Type B pancreatic cell (in vitro differentiated cells): Measurements from ENCODE around the gene FAM229B. TPM values are rescaled to one million over a fixed set of nuclear protein-coding genes. Genes with fewer than 3 reads are reported as not detected.

Source experiments
- DNase-seq: peaks from one replicate; pipeline ENCODE4 v3.0.0; 2021; ENCODE audit warnings: mixed read lengths; ENCODE audit not compliant: unreplicated experiment; ENCODE audit errors: extremely low spot score
- H3K27ac Mint-ChIP-seq: 2 replicates; pipeline ENCODE4 v1.8.0; 2021; ENCODE audit warnings: mild to moderate bottlenecking, mixed read lengths
- H3K27me3 Mint-ChIP-seq: 2 replicates; pipeline ENCODE4 v1.8.0; 2021; ENCODE audit warnings: mixed read lengths
- H3K36me3 Mint-ChIP-seq: 2 replicates; pipeline ENCODE4 v1.8.0; 2021; ENCODE audit warnings: mixed read lengths
- H3K4me1 Mint-ChIP-seq: one replicate; pipeline ENCODE4 v1.8.0; 2021; ENCODE audit warnings: mixed read lengths; ENCODE audit not compliant: unreplicated experiment
- H3K4me3 Mint-ChIP-seq: 2 replicates; pipeline ENCODE4 v1.8.0; 2021; ENCODE audit warnings: mild to moderate bottlenecking, mixed read lengths
- H3K9me3 Mint-ChIP-seq: 2 replicates; pipeline ENCODE4 v1.8.0; 2021; ENCODE audit warnings: mixed read lengths
- CTCF ChIP-seq: fragments of 200-600 bp; sonication (generic); conservative IDR thresholded peaks from 2 replicates; pipeline ENCODE4 v1.5.0; 2021; ENCODE audit warnings: antibody characterized with exemption, mild to moderate bottlenecking
- total RNA-seq: library from RNA; stranded (reverse); gene quantifications from 2 replicates; pipeline ENCODE4 v1.2.1, GENCODE V29; 2021; ENCODE audit warnings: low replicate concordance

FAM229B gene
- total RNA-seq, 1 donor from 2014 or later = 29.8 TPM

DNA sequence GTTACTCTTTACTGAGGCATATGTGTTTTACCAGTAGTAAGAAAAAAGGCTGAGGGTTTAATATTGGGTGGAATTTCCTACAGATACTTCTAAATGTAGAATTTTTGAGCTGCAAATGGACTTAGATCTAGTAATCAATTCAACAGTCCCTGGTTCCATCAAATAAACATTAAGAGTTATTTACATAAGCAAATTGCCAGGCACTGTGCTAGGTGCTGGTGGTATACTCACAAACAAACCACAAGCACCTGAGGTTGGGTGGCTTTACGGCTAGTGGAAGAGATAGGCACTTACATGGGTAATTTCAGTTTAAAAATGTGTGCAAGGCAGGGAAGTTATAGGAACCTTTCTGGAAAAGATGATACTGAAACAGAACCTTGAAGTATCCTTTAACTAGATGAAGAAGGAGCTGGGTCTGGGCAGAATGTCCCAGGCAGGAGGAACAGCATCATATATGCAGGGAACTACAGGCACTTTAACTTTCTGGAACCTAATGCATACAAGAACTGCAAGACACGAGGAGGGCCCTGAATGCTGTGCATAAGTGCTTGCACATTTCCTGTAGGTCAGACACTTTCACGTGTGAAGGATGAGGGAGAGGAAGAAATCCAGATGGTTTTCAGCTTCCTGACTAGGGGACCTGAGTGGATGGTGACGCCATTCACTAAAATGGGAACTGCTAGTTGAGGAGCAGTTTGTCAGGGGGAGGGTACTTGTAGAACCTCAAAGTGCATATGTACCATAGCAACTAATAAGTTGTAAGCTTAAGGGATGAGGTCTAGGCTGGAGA is 29.0 kb upstream of the FAM229B start:
- no peaks in the 10 kb centered on the region for H3K27me3 Mint-ChIP-seq
- no peak overlapping the region for H3K4me3 Mint-ChIP-seq
- no peaks in the 10 kb centered on the region for H3K9me3 Mint-ChIP-seq
- peaks cover 5% of the 10 kb centered on the region for H3K4me1 Mint-ChIP-seq
- no peak for TF ChIP-seq CTCF
- no peak for DNase-seq
- no peak overlapping the region for H3K27ac Mint-ChIP-seq
- no peaks in the 10 kb centered on the region for H3K36me3 Mint-ChIP-seq

DNA sequence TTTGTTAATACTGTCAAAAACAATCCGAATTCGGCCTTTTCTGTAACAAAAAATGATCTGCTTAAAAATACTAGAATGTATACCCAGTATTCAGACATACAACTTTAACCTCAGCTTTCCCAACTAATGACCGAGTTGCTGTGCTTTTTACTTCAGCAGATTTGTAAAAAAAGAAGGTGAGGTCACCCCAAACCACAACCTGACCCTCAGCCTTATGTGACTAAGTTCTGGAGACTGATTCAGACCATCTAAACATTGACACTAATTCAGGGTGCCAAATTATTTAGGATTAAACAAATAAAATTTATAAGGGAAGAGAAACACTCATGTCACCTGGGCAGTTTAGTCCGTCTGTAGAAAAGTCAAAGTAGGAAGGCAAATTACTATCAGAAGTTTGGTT is 25.8 kb upstream of the FAM229B start:
- DNase-seq = no peak
- Mint-ChIP-seq H3K9me3 (no peaks in the 10 kb centered on the region), H3K4me1 (no peaks in the 10 kb centered on the region), H3K27me3 (no peaks in the 10 kb centered on the region), H3K27ac (no peak overlapping the region), H3K36me3 (no peaks in the 10 kb centered on the region), H3K4me3 (no peak overlapping the region)
- no peak for TF ChIP-seq CTCF

- DNase-seq = no peak
- no peaks in the 10 kb centered on the region for H3K36me3 Mint-ChIP-seq
- no peak overlapping the region for H3K4me3 Mint-ChIP-seq
- no peaks in the 10 kb centered on the region for H3K27me3 Mint-ChIP-seq
- H3K9me3 Mint-ChIP-seq = no peaks in the 10 kb centered on the region
- H3K27ac Mint-ChIP-seq = no peak overlapping the region
- TF ChIP-seq CTCF = no peak
- no peaks in the 10 kb centered on the region for H3K4me1 Mint-ChIP-seq
Observed at GRCh38 chr6:112062966-112063365, 24.4 kb upstream of the FAM229B start.

DNA sequence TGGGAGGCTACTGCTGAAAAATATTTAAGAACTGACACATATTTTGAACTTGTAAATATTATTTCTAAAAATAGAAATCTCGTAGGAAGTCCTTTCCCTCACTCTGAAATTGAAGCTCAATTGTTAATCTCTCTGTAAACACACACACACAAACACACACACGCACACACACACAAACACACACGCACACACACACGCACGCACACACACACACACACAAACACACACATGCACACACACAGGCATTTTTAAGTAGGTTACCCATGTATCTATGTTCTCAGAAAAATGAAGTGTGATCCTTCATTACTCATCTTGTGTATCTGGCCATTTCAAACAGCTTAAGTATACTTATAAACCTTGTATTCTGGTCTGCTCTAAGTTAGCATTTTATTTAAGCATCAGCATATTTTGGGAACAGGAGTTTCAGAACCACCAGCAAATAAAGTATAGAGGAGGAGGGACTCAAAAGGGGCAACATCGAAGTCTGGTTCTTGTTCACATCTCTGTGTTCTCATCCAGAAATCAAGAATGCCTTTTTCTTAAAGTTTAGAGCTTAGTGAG is 21.9 kb upstream of the FAM229B start:
- Mint-ChIP-seq H3K4me3 (no peak overlapping the region), H3K9me3 (no peaks in the 10 kb centered on the region), H3K36me3 (no peaks in the 10 kb centered on the region), H3K4me1 (no peaks in the 10 kb centered on the region), H3K27me3 (no peaks in the 10 kb centered on the region), H3K27ac (no peak overlapping the region)
- no peak for DNase-seq
- TF ChIP-seq CTCF = no peak

- Mint-ChIP-seq H3K27me3 (no peaks in the 10 kb centered on the region), H3K4me1 (no peaks in the 10 kb centered on the region), H3K9me3 (no peaks in the 10 kb centered on the region), H3K4me3 (no peak overlapping the region), H3K27ac (no peak overlapping the region), H3K36me3 (peaks cover 1% of the 10 kb centered on the region)
- no peak for TF ChIP-seq CTCF
- DNase-seq = no peak
Observed at GRCh38 chr6:112066606-112067005, 20.8 kb upstream of the FAM229B start.
